GM18909 (cell line): ENCODE measurements around the gene PIEZO1.

Experiments
- ATAC-seq: cut with Tn5 transposase; IDR thresholded peaks from one replicate; pipeline ENCODE4 v1.9.1; 2021; ENCODE audit warnings: mild to moderate bottlenecking; ENCODE audit not compliant: unreplicated experiment, poor library complexity

PIEZO1 gene

GRCh38 chr16:88816736-88817535 is 31.9 kb upstream of the PIEZO1 start:
- no peak for ATAC-seq

DNA sequence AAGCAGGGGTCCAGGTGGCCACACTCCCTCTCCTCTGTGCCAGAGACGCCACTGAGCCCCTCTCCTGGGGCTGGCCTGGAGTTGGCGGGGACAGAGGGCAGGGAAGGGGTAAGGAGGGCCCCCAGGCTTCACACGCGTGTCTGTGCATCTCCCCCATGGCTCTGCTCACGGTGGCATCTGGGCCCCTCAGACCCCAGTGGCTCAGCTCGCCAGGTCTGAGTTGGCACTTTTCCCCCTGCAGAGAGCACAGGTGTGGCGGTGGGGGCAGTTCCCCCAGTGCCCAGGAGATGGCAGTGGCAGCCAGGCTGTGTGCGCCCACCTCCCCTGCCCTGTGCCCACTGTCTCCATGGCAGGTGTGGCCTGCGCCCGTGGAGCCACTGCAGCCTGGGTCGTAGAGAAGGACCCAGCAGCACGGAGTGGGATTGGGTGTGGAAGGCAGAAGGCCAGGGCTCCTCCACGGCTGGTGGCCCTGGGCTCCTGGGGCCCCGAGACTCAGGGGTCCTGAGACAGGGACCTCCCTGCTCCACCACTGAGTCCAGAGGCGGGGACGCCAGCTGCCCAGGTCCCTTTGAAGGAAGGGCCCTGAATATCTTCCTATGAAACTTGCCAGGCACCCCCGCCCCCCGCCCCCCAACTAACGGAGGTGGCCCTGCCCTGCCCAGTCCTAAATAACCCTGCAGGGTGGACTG is 31.0 kb upstream of the PIEZO1 start:
- ATAC-seq = no peak

DNA sequence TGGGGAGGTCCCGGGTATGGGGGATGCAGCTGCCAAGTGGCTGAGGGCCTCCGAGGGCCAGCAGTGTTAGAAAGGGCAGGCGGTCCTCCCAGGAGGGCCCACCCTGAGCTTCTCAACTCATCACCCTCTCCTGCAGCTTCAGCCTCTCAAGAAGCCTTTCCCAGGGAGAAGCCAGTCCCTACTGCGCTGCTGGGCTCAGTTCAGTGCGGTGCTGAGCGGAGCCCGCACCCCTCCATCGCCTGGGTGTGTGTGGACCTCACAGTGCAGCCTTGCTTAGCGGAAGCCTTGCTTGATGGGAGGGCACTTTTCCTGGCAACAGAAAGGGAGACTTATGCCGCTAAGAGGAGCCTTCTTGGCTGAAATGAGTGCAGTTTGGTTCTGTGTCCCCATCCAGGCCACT is 30.2 kb upstream of the PIEZO1 start:
- ATAC-seq = no peak

DNA sequence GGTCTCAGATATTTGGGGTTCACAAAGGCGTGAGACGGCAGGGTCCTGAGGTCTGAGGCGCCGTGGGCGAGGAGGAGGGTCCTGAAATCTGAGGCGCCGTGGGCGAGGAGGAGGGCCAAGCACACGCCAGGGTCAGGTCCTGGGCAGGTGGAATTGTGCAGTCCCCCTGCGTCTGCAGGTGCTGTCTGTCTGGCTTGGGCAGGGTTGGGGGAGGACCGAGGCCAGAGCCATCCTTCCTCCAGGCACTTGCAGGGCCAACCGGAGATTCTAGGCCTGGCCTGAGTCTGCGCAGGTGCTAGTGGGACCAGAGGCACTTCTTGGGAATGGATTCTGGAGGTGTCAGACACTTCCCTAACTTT is 29.1 kb upstream of the PIEZO1 start:
- ATAC-seq = no peak

DNA sequence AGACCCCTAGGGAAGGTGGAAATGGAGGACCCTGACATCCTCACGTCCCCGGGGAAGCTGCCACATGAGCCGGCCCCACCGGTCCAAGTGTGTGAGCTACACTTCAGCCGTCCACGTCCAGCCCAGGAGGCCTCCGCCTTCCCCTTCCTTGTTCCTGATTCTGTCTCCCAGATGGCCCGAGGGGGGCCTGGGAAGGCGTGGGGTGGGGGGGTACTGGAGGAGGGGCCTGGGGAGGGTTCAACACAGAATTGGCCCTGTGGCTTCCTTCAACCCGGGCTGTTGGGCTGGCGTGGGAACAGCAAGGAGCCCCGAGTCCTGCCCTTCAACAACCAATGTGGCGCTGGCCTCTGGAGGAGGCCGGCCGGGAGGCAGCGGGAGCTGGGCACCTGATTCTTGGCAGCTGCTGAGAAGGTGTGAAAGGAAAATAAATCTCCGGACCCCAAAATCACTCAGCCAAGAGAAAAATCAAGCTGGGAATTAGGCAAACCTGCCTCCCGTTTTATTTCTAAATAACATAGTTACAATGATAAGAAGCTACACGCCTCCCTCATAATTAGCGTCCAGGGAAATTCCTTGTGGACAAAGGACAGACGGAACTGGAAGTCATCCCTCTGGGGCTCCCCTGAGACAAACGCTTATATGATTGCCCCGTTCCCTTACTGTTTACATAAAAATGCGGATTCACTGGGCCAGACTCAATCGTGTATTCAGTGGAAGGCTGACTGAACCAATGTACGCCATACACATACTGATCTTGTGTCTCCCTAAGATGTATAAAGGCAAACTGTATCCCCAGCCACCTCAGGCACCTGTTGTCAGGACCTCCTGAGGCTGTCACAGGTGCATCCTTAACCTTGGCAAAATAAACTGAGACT is 28.5 kb upstream of the PIEZO1 start:
- no peak for ATAC-seq

GRCh38 chr16:88812513-88813268 is 27.7 kb upstream of the PIEZO1 start:
- no peak for ATAC-seq

DNA sequence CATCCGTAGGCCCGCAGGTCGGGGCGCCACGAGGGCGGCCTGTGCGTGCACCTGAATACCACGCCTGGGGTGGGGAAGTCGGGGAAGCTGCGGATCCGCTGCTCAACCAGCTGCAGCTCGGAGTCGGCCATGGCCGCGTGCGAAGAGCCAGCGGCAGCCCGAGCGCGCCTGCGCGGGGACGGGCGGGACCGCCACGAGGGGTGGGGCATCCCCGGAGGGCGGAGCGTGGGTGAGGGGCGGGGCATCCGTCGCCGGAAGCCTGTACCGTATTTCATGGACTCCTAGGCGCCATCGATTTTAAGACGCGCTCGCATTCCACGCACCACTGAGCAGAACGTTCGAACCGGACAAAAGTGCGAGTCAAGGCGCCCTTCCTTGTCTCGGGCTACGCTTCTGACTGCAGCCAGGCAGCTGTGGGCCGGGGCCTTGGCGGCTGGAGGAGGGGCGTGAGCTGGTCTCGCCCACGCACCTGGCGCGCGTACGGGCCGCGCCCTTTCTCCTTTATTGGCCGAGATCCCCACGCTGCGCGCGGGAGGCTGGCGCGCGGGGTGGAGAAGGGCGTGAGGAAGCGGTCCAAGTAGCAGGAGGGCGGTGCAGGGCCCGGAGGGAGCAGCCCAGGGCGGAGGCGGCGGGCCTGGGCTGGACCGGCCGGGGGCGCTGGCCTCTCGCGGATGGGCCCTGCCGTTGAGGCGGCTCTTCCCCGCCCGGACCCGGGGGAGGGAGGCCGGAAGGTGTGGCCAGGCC is 26.9 kb upstream of the PIEZO1 start, which contains the start of gene APRT:
Gene APRT (minus strand): TSS at position 160 of the 744 bp plus-strand sequence. CDS start 29 bp downstream, at position 131.
- peak; percentile 78 for ATAC-seq

DNA sequence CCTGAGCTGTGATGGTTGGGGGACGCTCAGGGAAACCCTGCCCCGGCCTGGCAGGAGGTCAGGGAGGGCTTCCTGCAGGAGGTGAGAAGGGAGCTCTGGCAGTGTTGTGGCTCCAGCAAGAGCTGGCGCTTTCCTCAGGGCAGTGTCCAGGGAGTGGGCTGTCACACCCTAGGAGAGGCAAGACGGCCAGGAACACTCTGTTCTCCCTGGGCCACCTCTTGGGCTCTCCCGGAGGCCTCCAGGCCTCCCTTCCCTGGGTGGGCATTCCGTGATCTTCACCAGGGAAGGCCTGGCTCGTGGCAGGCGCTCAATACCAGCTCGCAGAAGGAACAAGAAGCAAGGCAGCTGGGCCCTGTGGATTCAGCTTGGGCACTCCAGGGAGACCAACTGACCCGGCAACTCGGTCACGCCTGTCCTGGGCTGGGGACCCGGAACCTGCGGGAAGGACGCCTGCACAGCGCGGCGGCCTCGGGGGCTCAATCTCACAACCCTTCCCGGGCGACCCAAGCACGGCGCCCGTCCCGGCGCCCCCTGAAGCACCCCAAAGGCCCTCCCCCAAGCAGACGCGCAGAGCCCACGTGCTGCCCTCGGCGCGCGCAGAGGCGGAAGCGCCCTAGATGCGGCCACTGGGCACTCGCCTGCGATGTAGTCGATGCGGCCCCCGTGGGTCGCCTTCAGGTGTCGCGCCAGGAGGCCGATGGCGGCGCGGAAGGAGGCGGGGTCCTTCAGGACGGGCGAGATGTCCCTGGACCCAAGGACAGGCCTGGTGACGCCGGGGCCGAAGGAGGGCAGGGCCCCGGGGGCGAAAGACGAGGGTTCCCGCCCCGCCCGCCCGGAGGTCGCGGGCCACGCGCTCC is 26.1 kb upstream of the PIEZO1 start:
- peak; percentile 46 for ATAC-seq

DNA sequence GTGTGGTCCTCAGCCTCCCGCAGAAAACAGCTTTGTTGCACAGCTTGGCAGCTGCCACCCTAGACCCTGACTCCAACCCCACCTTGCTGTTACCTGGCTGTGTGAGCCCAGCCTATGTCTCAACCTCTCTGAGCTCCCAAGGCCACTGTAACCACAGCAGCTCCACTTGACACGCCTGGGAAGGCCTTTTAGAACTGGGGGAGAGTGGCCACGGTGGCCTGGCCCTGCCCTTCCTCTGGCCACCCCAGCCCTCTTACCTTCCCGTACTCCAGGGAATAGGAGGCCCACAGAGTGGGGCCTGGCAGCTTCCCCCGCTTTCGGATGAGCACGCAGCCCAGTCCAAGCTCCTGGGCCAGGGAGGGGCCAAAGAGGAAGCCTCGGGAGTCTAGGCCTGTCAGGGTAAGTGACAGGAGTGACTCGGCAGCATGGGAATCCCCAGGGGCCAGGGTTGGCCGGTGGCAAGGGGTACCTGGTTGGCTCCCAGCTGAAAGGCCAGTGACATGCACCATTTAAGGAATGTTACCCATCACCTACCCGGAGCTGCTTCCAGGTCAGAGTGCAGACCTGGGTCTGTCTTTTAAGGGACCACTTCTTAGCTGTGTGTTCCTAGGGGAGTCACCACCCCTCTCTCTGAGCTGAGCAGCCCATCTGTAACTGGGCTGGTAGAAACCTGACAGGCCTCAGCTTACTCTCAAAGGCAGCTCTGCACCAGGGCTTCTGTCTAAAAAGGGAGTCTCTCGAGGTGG is 25.3 kb upstream of the PIEZO1 start:
- ATAC-seq = no peak

DNA sequence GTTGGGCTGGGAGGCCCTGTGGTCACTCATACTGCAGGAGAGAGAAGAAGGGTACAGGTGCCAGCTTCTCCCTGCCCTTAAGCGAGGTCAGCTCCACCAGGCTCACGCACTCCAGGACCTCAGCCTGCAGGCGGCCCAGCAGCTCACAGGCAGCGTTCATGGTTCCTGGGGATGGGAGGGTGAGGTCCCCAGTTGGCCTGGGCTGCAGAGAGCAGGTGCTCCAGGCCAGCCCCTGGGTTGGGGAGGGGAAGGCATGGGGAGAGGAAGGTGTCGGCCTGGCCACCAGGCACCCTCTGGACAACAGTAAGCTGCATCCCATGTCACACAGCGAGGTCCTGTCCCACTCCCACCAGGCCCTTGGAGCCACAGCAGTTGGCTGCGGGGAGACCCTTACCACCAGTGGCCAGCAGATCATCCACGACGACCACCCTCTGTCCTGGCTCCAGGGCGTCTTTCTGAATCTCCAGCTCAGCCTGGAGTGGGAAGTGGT is 24.7 kb upstream of the PIEZO1 start:
- ATAC-seq = no peak

GRCh38 chr16:88809068-88809675 is 24.2 kb upstream of the PIEZO1 start:
- ATAC-seq = no peak

DNA sequence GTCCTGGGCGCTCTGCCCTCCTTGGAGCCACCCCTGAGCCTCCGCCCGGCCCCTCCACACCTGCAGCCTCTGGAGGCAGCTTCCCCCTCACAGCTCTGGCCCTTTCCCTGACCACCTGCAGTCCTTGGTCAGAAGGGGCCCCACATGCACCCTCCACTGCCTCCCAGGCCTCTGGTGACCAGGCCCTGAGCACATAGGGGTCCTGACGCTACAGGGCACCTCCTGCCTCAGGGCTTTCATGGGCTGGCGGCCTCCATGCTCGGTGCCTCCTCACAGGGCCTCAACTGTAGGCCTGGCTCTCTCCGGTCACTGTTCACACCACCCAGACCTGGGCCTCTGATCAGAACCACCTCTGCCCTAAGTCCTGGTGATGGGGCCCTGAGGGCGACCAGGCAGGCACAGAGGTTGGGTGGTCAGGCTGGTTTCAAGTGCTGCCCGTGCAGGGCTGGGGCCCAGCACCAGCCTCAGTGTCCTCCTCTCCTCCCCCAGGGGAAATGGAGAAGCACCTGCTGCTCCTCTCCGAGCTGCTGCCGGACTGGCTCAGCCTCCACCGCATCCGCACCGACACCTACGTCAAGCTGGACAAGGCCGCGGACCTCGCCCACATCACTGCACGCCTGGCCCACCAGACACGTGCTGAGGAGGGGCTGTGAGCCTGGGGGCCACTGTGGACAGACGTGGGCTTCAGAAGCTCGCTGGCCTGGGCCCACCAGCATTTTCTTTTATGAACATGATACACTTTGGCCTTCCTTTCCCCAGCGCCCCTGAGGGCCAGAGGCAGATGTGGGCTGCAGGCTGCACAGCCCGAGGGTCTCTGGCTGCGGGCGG is 22.8 kb upstream of the PIEZO1 start:
- no peak for ATAC-seq

DNA sequence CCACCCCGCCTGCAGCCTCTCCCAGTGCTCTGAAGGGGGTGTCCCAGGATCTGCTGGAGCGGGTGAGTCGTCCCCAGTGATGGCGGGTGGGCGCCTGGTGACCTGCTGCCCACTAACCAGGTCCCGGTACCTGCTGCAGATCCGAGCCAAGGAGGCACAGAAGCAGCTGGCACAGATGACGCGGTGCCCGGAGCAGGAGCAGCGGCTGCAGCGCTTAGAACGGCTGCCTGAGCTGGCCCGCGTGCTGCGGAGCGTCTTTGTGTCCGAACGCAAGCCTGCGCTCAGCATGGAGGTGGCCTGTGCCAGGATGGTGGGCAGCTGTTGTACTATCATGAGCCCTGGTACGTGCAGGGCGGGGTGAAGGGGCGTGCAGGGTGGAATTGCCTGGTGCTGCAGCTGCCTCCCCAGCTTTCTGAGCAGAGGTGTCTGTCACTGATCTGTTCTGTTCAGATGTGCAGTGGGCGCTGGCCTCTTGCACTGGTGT is 22.2 kb upstream of the PIEZO1 start:
- no peak for ATAC-seq

GRCh38 chr16:88806491-88807111 is 21.6 kb upstream of the PIEZO1 start:
- ATAC-seq = no peak

GRCh38 chr16:88805887-88806393 is 20.9 kb upstream of the PIEZO1 start:
- no peak for ATAC-seq

GRCh38 chr16:88805340-88805715 is 20.3 kb upstream of the PIEZO1 start:
- no peak for ATAC-seq
